Liver (tissue), 9 donors: ENCODE results near the gene ZC3H12C. TPM values are rescaled to one million over a fixed set of nuclear protein-coding genes. Genes with fewer than 3 reads are reported as not detected.

ENCODE experiments used
- DNase-seq: peaks from one replicate; pipeline ENCODE4 v3.0.0-alpha.2; 2017; ENCODE audit warnings: low spot score
- H3K27ac ChIP-seq, 2 donors: one replicate each; pipeline ENCODE4 v1.7.0; 2013; ENCODE audit warnings: inconsistent platforms in 2 of 2, low read length in 2 of 2, control low read depth in 1 of 2, low read depth in 1 of 2, mild to moderate bottlenecking in 1 of 2
- H3K27me3 ChIP-seq, 4 donors: one replicate each; pipeline versions ENCODE4 v1.6.1 to v1.7.0; 2013; ENCODE audit warnings: low read length in 3 of 4, inconsistent platforms in 1 of 4, mild to moderate bottlenecking in 1 of 4, moderate library complexity in 1 of 4; ENCODE audit not compliant: control insufficient read depth in 4 of 4, insufficient read depth in 4 of 4
- H3K36me3 ChIP-seq, 4 donors: one replicate each; pipeline versions ENCODE4 v1.6.1 to v1.7.0; 2013; ENCODE audit warnings: low read length in 3 of 4, mild to moderate bottlenecking in 3 of 4, low read depth in 1 of 4, moderate library complexity in 1 of 4; ENCODE audit not compliant: control insufficient read depth in 4 of 4, insufficient read depth in 3 of 4
- H3K4me1 ChIP-seq, 4 donors: one replicate each; pipeline versions ENCODE4 v1.6.1 to v1.7.0; 2013; ENCODE audit warnings: low read length in 3 of 4, mild to moderate bottlenecking in 3 of 4, moderate library complexity in 1 of 4; ENCODE audit not compliant: control insufficient read depth in 4 of 4, insufficient read depth in 4 of 4
- H3K4me3 ChIP-seq, 3 donors: one replicate each; pipeline versions ENCODE4 v1.6.1 to v1.7.0; 2013; ENCODE audit warnings: low read length in 3 of 3, control low read depth in 1 of 3, low read depth in 1 of 3, mild to moderate bottlenecking in 1 of 3
- H3K9ac ChIP-seq, 2 donors: one replicate each; pipeline ENCODE4 v1.7.0; 2013; ENCODE audit warnings: low read length in 2 of 2, mild to moderate bottlenecking in 2 of 2, moderate library complexity in 2 of 2, control low read depth in 1 of 2, low read depth in 1 of 2
- H3K9me3 ChIP-seq, 4 donors: one replicate each; pipeline versions ENCODE4 v1.6.1 to v1.7.0; 2013; ENCODE audit warnings: low read length in 3 of 4; ENCODE audit not compliant: control insufficient read depth in 4 of 4
- ATF3 ChIP-seq: IDR thresholded peaks from 2 replicates; pipeline ENCODE4 v1.6.1; 2016; ENCODE audit warnings: antibody characterized with exemption
- CTCF ChIP-seq: fragments of 150-350 bp; IDR thresholded peaks from 2 replicates; pipeline ENCODE4 v1.5.1; 2017; ENCODE audit warnings: improper control_type of control experiment, low read depth, low read length; ENCODE audit not compliant: missing input control
- EGR1 ChIP-seq, 2 donors: IDR thresholded peaks; 2 replicates each; pipeline ENCODE4 v1.6.1; 2016 to 2018; ENCODE audit warnings: antibody characterized with exemption in 2 of 2, low read depth in 2 of 2
- FOXA1 ChIP-seq: IDR thresholded peaks from 2 replicates; pipeline ENCODE4 v1.6.1; 2016; ENCODE audit warnings: antibody characterized with exemption
- FOXA2 ChIP-seq: IDR thresholded peaks from 2 replicates; pipeline ENCODE4 v1.6.1; 2016; ENCODE audit warnings: antibody characterized with exemption
- GABPA ChIP-seq, 2 donors: IDR thresholded peaks in 1 of 2; conservative IDR thresholded peaks in 1 of 2; 2 replicates each; pipeline ENCODE4 v1.6.1; 2016; ENCODE audit warnings: antibody characterized with exemption in 2 of 2, mild to moderate bottlenecking in 1 of 2, moderate library complexity in 1 of 2
- HNF4A ChIP-seq, 2 donors: conservative IDR thresholded peaks; 2 replicates each; pipeline ENCODE4 v1.6.1; 2016; ENCODE audit warnings: antibody characterized with exemption in 2 of 2, mild to moderate bottlenecking in 2 of 2
- HNF4G ChIP-seq: IDR thresholded peaks from 2 replicates; pipeline ENCODE4 v1.6.1; 2016; ENCODE audit warnings: antibody characterized with exemption
- JUND ChIP-seq, 2 donors: IDR thresholded peaks; 2 replicates each; pipeline ENCODE4 v1.6.1; 2016; ENCODE audit warnings: antibody characterized with exemption in 2 of 2
- MAX ChIP-seq: IDR thresholded peaks from 2 replicates; pipeline ENCODE4 v1.6.1; 2016; ENCODE audit warnings: antibody characterized with exemption
- NR2F2 ChIP-seq: IDR thresholded peaks from 2 replicates; pipeline ENCODE4 v1.6.1; 2016; ENCODE audit warnings: antibody characterized with exemption
- RAD21 ChIP-seq, 2 donors: IDR thresholded peaks; 2 replicates each; pipeline ENCODE4 v1.6.1; 2016; ENCODE audit warnings: antibody characterized with exemption in 2 of 2, mild to moderate bottlenecking in 2 of 2
- REST ChIP-seq: IDR thresholded peaks from 2 replicates; pipeline ENCODE4 v1.6.1; 2016; ENCODE audit warnings: antibody characterized with exemption, mild to moderate bottlenecking
- RXRA ChIP-seq, 2 donors: IDR thresholded peaks; 2 replicates each; pipeline ENCODE4 v1.6.1; 2017 to 2018; ENCODE audit warnings: antibody characterized with exemption in 2 of 2, mild to moderate bottlenecking in 1 of 2
- SP1 ChIP-seq: IDR thresholded peaks from 2 replicates; pipeline ENCODE4 v1.6.1; 2018; ENCODE audit warnings: antibody characterized with exemption, mild to moderate bottlenecking
- TAF1 ChIP-seq: conservative IDR thresholded peaks from 2 replicates; pipeline ENCODE4 v1.6.1; 2016; ENCODE audit warnings: antibody characterized with exemption, mild to moderate bottlenecking
- YY1 ChIP-seq: IDR thresholded peaks from 2 replicates; pipeline ENCODE4 v1.6.1; 2016; ENCODE audit warnings: antibody characterized with exemption, mild to moderate bottlenecking
- ZBTB33 ChIP-seq: IDR thresholded peaks from 2 replicates; pipeline ENCODE4 v1.6.1; 2016; ENCODE audit warnings: antibody characterized with exemption
- WGBS: extraction: QIAGEN DNeasy Blood & Tissue Kit; methylation state at CpG from one replicate; pipeline ENCODE4 v1.1.7; 2013; 5-methylcytosine and 5-hydroxymethylcytosine counted together
- polyA plus RNA-seq, 2 donors: library from polyadenylated mRNA; stranded (reverse) in 1 of 2; unstranded in 1 of 2; fragments of 200-250 nt in 1 of 2; fragments of >200 nt in 1 of 2; fragmentation: Nextera tagmentation in 1 of 2; extraction: Ambion mirVana in 1 of 2; gene quantifications; one replicate each; pipeline versions ENCODE4 v1.2.1 to v1.2.3, GENCODE V29; 2013 to 2015
- total RNA-seq, 2 donors: library from RNA; depleted of rRNA; stranded (reverse); fragments of >200 nt; gene quantifications; one replicate each; pipeline ENCODE4 v1.2.3, GENCODE V29; 2014
- donor health status: healthy.
- donor health status: healthy.
- donor health status: healthy.
- donor health status: healthy.
- donor health status: healthy.

ZC3H12C gene
- total and polyA plus RNA-seq, 4 donors = 0.92 to 9.6 (median 2.3) TPM

- Histone ChIP-seq H3K4me3 (no peak overlapping the region), H3K4me1 (peaks cover 0 to 5% (median 4%) of the 10 kb centered on the region in 4 donors), H3K27me3 (no peaks in the 10 kb centered on the region), H3K9me3 (no peaks in the 10 kb centered on the region), H3K9ac (no peak overlapping the region), H3K36me3 (no peaks in the 10 kb centered on the region), H3K27ac (no peak overlapping the region)
- TF ChIP-seq ZBTB33 (no peak), JUND (IDR thresholded peaks at IDR 0.05) (no peak), HNF4A (conservative IDR thresholded peaks at IDR 0.05) (no peak), EGR1 (IDR thresholded peaks at IDR 0.05; ENCODE audit: low read depth in 2 of 2) (no peak), MAX (no peak), GABPA (IDR thresholded peaks at IDR 0.05 in 1 of 2, conservative IDR thresholded peaks at IDR 0.05 in 1 of 2) (no peak), FOXA2 (no peak), SP1 (no peak), TAF1 (no peak), NR2F2 (no peak), HNF4G (no peak), RXRA (IDR thresholded peaks at IDR 0.05) (no peak), YY1 (no peak), RAD21 (IDR thresholded peaks at IDR 0.05) (no peak), FOXA1 (no peak), REST (no peak), CTCF (no peak)
- DNase-seq = no peak
- 86% methylated on average over 2 of the region's 2 CpGs for WGBS
These were observed 26.1 kb downstream of the ZC3H12C start for GRCh38 chr11:110119317-110119716.

- Histone ChIP-seq H3K27me3 (no peaks in the 10 kb centered on the region), H3K27ac (no peak overlapping the region), H3K4me3 (no peak overlapping the region), H3K9me3 (no peaks in the 10 kb centered on the region), H3K9ac (no peak overlapping the region), H3K36me3 (no peaks in the 10 kb centered on the region), H3K4me1 (peaks cover 2 to 5% (median 4%) of the 10 kb centered on the region in 4 donors)
- WGBS = 14% methylated on average over 4 of the region's 4 CpGs
- DNase-seq = no peak
- TF ChIP-seq RAD21 (IDR thresholded peaks at IDR 0.05) (no peak), ZBTB33 (no peak), RXRA (IDR thresholded peaks at IDR 0.05) (no peak), ATF3 (no peak), REST (no peak), MAX (no peak)
These were observed 28.0 kb downstream of the ZC3H12C start for GRCh38 chr11:110121204-110121603.
